Neural progenitor cell (in vitro differentiated cells): Measurements from ENCODE around the gene C5AR1.

Source experiments
- EZH2phosphoT487 ChIP-seq: fragments of 200-600 bp; sonication (generic); IDR thresholded peaks from 2 replicates; pipeline ENCODE4 v1.6.1; 2017; ENCODE audit warnings: antibody characterized with exemption
- TF ChIP-seq, protein P1 (sequence below): fragments of 200-600 bp; sonication (generic); IDR thresholded peaks from 2 replicates; pipeline ENCODE4 v1.5.1; 2017; ENCODE audit warnings: antibody characterized with exemption, mild to moderate bottlenecking

DNA sequence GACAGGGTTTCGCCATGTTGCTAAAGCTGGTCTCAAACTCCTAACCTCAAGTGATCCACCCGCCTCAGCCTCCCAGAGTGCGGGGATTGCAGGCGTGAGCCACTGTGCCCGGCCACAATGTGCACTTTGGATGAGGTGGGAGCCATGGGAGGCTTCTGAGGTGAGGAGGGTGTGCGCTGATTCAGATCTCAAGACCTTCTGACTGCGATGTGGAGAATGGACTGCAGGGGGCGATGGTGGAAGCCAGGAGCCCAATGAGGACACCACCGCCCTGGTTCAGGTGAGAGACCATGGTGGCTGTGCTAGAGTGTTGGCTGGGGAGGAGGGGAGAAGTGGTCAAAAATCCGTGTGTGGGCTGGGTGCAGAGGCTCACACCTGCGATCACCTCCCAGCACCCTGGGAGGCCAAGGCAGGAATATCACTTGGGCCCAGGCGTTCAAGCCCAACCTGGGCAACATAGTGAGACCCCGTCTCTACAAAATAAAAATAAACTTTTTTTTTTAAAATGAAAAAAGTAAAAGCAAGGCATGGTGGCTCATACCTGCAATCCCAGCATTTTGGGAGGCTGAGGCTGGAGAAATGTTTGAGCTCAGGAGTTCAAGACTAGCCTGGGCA, 29.4 kb upstream of the C5AR1 start:
- TF ChIP-seq, protein P1, sequence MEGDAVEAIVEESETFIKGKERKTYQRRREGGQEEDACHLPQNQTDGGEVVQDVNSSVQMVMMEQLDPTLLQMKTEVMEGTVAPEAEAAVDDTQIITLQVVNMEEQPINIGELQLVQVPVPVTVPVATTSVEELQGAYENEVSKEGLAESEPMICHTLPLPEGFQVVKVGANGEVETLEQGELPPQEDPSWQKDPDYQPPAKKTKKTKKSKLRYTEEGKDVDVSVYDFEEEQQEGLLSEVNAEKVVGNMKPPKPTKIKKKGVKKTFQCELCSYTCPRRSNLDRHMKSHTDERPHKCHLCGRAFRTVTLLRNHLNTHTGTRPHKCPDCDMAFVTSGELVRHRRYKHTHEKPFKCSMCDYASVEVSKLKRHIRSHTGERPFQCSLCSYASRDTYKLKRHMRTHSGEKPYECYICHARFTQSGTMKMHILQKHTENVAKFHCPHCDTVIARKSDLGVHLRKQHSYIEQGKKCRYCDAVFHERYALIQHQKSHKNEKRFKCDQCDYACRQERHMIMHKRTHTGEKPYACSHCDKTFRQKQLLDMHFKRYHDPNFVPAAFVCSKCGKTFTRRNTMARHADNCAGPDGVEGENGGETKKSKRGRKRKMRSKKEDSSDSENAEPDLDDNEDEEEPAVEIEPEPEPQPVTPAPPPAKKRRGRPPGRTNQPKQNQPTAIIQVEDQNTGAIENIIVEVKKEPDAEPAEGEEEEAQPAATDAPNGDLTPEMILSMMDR, result peak; percentile 45
- TF ChIP-seq EZH2phosphoT487, result no peak
